ENCODE data around the gene DENND6B.

DNA sequence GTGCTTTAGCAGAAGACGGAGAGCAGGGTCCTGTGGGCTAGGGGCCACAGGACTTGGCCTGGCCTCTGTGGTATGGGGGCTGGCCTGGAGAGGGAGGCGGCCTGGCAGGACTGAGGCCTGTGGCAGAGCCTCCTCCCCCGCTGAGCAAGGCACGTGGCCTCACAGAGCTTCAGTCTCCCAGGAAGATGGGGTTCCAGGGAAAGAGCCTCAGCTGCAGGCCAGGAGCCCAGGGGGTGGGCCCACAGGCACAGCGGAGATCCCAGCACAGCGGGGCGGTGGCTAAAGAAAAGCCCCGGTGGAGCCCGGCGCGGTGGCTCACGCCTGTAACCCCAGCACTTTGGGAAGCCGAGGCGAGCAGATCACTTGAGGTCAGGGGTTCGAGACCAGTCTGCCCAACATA, 67.5 kb downstream of the DENND6B start:
- TF ChIP-seq, protein P1, sequence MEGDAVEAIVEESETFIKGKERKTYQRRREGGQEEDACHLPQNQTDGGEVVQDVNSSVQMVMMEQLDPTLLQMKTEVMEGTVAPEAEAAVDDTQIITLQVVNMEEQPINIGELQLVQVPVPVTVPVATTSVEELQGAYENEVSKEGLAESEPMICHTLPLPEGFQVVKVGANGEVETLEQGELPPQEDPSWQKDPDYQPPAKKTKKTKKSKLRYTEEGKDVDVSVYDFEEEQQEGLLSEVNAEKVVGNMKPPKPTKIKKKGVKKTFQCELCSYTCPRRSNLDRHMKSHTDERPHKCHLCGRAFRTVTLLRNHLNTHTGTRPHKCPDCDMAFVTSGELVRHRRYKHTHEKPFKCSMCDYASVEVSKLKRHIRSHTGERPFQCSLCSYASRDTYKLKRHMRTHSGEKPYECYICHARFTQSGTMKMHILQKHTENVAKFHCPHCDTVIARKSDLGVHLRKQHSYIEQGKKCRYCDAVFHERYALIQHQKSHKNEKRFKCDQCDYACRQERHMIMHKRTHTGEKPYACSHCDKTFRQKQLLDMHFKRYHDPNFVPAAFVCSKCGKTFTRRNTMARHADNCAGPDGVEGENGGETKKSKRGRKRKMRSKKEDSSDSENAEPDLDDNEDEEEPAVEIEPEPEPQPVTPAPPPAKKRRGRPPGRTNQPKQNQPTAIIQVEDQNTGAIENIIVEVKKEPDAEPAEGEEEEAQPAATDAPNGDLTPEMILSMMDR (IDR thresholded peaks at IDR 0.05) = no peak
- TF ChIP-seq, protein P2, sequence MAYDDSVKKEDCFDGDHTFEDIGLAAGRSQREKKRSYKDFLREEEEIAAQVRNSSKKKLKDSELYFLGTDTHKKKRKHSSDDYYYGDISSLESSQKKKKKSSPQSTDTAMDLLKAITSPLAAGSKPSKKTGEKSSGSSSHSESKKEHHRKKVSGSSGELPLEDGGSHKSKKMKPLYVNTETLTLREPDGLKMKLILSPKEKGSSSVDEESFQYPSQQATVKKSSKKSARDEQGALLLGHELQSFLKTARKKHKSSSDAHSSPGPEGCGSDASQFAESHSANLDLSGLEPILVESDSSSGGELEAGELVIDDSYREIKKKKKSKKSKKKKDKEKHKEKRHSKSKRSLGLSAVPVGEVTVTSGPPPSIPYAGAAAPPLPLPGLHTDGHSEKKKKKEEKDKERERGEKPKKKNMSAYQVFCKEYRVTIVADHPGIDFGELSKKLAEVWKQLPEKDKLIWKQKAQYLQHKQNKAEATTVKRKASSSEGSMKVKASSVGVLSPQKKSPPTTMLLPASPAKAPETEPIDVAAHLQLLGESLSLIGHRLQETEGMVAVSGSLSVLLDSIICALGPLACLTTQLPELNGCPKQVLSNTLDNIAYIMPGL (CRISPR knock-in tag; IDR thresholded peaks at IDR 0.05) = no peak
- no peak for TF ChIP-seq CBFB (CRISPR knock-in tag; IDR thresholded peaks at IDR 0.05; ENCODE audit: low read depth)
- no peak for TF ChIP-seq NFYB (CRISPR knock-in tag; conservative IDR thresholded peaks at IDR 0.05; ENCODE audit: low read depth)
- TF ChIP-seq, protein P3, sequence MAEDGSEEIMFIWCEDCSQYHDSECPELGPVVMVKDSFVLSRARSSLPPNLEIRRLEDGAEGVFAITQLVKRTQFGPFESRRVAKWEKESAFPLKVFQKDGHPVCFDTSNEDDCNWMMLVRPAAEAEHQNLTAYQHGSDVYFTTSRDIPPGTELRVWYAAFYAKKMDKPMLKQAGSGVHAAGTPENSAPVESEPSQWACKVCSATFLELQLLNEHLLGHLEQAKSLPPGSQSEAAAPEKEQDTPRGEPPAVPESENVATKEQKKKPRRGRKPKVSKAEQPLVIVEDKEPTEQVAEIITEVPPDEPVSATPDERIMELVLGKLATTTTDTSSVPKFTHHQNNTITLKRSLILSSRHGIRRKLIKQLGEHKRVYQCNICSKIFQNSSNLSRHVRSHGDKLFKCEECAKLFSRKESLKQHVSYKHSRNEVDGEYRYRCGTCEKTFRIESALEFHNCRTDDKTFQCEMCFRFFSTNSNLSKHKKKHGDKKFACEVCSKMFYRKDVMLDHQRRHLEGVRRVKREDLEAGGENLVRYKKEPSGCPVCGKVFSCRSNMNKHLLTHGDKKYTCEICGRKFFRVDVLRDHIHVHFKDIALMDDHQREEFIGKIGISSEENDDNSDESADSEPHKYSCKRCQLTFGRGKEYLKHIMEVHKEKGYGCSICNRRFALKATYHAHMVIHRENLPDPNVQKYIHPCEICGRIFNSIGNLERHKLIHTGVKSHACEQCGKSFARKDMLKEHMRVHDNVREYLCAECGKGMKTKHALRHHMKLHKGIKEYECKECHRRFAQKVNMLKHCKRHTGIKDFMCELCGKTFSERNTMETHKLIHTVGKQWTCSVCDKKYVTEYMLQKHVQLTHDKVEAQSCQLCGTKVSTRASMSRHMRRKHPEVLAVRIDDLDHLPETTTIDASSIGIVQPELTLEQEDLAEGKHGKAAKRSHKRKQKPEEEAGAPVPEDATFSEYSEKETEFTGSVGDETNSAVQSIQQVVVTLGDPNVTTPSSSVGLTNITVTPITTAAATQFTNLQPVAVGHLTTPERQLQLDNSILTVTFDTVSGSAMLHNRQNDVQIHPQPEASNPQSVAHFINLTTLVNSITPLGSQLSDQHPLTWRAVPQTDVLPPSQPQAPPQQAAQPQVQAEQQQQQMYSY (CRISPR knock-in tag; IDR thresholded peaks at IDR 0.05) = no peak
- TF ChIP-seq, protein P4, sequence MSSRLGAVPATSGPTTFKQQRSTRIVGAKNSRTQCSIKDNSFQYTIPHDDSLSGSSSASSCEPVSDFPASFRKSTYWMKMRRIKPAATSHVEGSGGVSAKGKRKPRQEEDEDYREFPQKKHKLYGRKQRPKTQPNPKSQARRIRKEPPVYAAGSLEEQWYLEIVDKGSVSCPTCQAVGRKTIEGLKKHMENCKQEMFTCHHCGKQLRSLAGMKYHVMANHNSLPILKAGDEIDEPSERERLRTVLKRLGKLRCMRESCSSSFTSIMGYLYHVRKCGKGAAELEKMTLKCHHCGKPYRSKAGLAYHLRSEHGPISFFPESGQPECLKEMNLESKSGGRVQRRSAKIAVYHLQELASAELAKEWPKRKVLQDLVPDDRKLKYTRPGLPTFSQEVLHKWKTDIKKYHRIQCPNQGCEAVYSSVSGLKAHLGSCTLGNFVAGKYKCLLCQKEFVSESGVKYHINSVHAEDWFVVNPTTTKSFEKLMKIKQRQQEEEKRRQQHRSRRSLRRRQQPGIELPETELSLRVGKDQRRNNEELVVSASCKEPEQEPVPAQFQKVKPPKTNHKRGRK (CRISPR knock-in tag; IDR thresholded peaks at IDR 0.05; ENCODE audit: borderline replicate concordance) = no peak
- TF ChIP-seq, protein P5, sequence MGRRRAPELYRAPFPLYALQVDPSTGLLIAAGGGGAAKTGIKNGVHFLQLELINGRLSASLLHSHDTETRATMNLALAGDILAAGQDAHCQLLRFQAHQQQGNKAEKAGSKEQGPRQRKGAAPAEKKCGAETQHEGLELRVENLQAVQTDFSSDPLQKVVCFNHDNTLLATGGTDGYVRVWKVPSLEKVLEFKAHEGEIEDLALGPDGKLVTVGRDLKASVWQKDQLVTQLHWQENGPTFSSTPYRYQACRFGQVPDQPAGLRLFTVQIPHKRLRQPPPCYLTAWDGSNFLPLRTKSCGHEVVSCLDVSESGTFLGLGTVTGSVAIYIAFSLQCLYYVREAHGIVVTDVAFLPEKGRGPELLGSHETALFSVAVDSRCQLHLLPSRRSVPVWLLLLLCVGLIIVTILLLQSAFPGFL (CRISPR knock-in tag; IDR thresholded peaks at IDR 0.05; ENCODE audit: borderline replicate concordance) = no peak

Measured in WTC11 (cell line).